HepG2 (cell line): ENCODE data around the gene PLXND1. TPM values are rescaled to one million over a fixed set of nuclear protein-coding genes. Genes with fewer than 3 reads are reported as not detected.

Experiments used
- CSRNP1 ChIP-seq: sonication (generic); formaldehyde crosslinking; IDR thresholded peaks from 2 replicates; pipeline ENCODE4 v1.8.1; 2023; ENCODE audit warnings: mild to moderate bottlenecking, missing genetic modification reagents
- DR1 ChIP-seq: sonication (generic); formaldehyde crosslinking; IDR thresholded peaks from 2 replicates; pipeline ENCODE4 v1.8.0; 2021; ENCODE audit warnings: mild to moderate bottlenecking, missing genetic modification reagents, inconsistent platforms
- ELF4 ChIP-seq: sonication (generic); formaldehyde crosslinking; IDR thresholded peaks from 2 replicates; pipeline ENCODE4 v1.5.0; 2020; ENCODE audit warnings: missing genetic modification reagents, mild to moderate bottlenecking, moderate library complexity, borderline replicate concordance
- HCFC1 ChIP-seq: fragments of 150-350 bp; IDR thresholded peaks from 2 replicates; pipeline ENCODE4 v1.6.1; 2014; ENCODE audit warnings: low read depth, low read length
- KLF6 ChIP-seq: IDR thresholded peaks from 2 replicates; pipeline ENCODE4 v1.8.0; 2016; ENCODE audit warnings: missing biosample characterization, missing genetic modification reagents
- LCORL ChIP-seq, 2 experiments: fragments of 450-650 bp in 1 of 2; sonication (generic) in 1 of 2; formaldehyde crosslinking in 1 of 2; IDR thresholded peaks; 2 replicates each; pipeline versions ENCODE4 v1.5.0 to v1.6.1; 2017 to 2020; ENCODE audit warnings: antibody characterized with exemption in 1 of 2, missing genetic modification reagents in 1 of 2
- MTA3 ChIP-seq: sonication (generic); formaldehyde crosslinking; IDR thresholded peaks from 2 replicates; pipeline ENCODE4 v1.4.0; 2020; ENCODE audit warnings: missing genetic modification reagents
- NKX3-1 ChIP-seq: sonication (generic); formaldehyde crosslinking; IDR thresholded peaks from 2 replicates; pipeline ENCODE4 v1.5.0; 2020; ENCODE audit warnings: missing genetic modification reagents
- PAWR ChIP-seq: sonication (generic); formaldehyde crosslinking; IDR thresholded peaks from 2 replicates; pipeline ENCODE4 v1.4.0; 2020; ENCODE audit warnings: missing genetic modification reagents, mild to moderate bottlenecking, borderline replicate concordance
- PRDM10 ChIP-seq: sonication (generic); formaldehyde crosslinking; IDR thresholded peaks from 2 replicates; pipeline ENCODE4 v1.4.0; 2020; ENCODE audit warnings: low read depth, missing genetic modification reagents
- PREB ChIP-seq: sonication (generic); formaldehyde crosslinking; IDR thresholded peaks from 2 replicates; pipeline ENCODE4 v1.4.0; 2020; ENCODE audit warnings: missing genetic modification reagents
- TEAD3 ChIP-seq: optimal IDR thresholded peaks from 2 replicates; pipeline ENCODE3; 2016; ENCODE audit warnings: borderline replicate concordance
- THYN1 ChIP-seq: sonication (generic); formaldehyde crosslinking; IDR thresholded peaks from 2 replicates; pipeline ENCODE4 v1.8.1; 2023; ENCODE audit warnings: low read depth, mild to moderate bottlenecking, moderate library complexity, missing genetic modification reagents, borderline replicate concordance
- ZFP62 ChIP-seq: sonication (generic); formaldehyde crosslinking; IDR thresholded peaks from 2 replicates; pipeline ENCODE4 v1.4.0; 2020; ENCODE audit warnings: missing genetic modification reagents
- ZMYM2 ChIP-seq: sonication (generic); formaldehyde crosslinking; IDR thresholded peaks from 2 replicates; pipeline ENCODE4 v1.8.0; 2022; ENCODE audit warnings: mild to moderate bottlenecking, missing genetic modification reagents
- ZNF256 ChIP-seq: sonication (generic); formaldehyde crosslinking; conservative IDR thresholded peaks from 2 replicates; pipeline ENCODE4 v1.4.0; 2020; ENCODE audit warnings: missing genetic modification reagents
- ZNF678 ChIP-seq: sonication (generic); formaldehyde crosslinking; IDR thresholded peaks from 2 replicates; pipeline ENCODE4 v1.4.0; 2020; ENCODE audit warnings: mild to moderate bottlenecking, missing genetic modification reagents
- ZNF766 ChIP-seq: sonication (generic); formaldehyde crosslinking; IDR thresholded peaks from 2 replicates; pipeline ENCODE4 v1.5.0; 2020; ENCODE audit warnings: missing genetic modification reagents, borderline replicate concordance
- polyA plus RNA-seq, 8 experiments: library from polyadenylated mRNA; depleted of rRNA in 3 of 8; stranded (reverse) in 7 of 8; unstranded in 1 of 8; fragments of >200 nt; fragmentation: Illumina TruSeq in 4 of 8; extraction: Trizol in 4 of 8; gene quantifications; 2 replicates each; pipeline versions ENCODE4 v1.2.1 to v1.2.3, GENCODE V29; 2011 to 2016; ENCODE audit warnings: low read depth in 4 of 8, missing spikeins in 1 of 8, mixed read lengths in 1 of 8; ENCODE audit not compliant: insufficient read depth in 1 of 8
- total RNA-seq, 5 experiments: library from RNA; depleted of rRNA; stranded (reverse); fragments of >200 nt; fragmentation: Illumina TruSeq; extraction: Trizol; gene quantifications; 2 replicates each; pipeline ENCODE4 v1.2.3, GENCODE V29; 2016; ENCODE audit warnings: low read depth in 1 of 5
- TF ChIP-seq, protein P1 (sequence below): sonication (generic); formaldehyde crosslinking; IDR thresholded peaks from 2 replicates; pipeline ENCODE4 v1.8.0; 2022; ENCODE audit warnings: low read depth, missing genetic modification reagents

Gene PLXND1
- total and polyA plus RNA-seq, 2 of the 13 experiments (the other 11 are each of a cell fraction or from before 2014, with no cell fraction given), result 15.9 to 42.0 TPM

DNA sequence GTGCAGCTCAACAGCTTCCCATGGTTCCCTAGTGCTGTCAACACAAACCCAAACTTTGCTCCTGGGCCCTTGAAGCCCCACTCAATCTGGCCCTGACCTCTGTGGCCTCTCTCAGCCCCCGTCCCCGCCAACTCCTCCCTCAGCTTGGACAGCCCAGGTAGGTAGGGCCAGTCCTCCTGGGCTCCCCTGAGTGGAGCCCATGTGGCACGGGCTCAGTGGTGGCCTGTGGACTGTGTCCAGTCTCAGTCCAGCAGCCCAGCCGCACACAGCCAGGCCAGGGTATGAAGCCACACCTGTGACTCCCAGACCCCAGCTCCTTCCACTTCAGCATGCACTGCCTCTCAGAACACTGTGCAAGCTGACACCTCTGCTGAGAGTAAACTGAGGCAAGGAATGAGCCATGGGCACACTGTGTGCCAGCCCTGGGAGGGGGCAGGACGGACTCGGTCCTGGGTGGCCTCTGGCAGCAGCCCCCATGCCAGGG lies 11.5 kb downstream of the PLXND1 start (continued):
- TF ChIP-seq LCORL (IDR thresholded peaks at IDR 0.05) (no peak), LCORL (CRISPR knock-in tag; IDR thresholded peaks at IDR 0.05) (peak; percentile 98), PREB (no peak), MTA3 (CRISPR knock-in tag) (no peak), ZNF678 (CRISPR knock-in tag) (0 out of 2 replicates have a peak, but pooled peaks have one; percentile 30), DR1 (no peak; the same call in 1 of the 2 replicates), HCFC1 (no peak), PAWR (CRISPR knock-in tag) (no peak), ELF4 (CRISPR knock-in tag) (no peak), PRDM10 (CRISPR knock-in tag) (peak; percentile 69; the same call in 1 of the 2 replicates), TEAD3 (CRISPR knock-in tag) (peak; percentile 66), THYN1 (CRISPR knock-in tag) (no peak), ZNF766 (no peak), ZNF256 (no peak), NKX3-1 (CRISPR knock-in tag) (no peak; the same call in 1 of the 2 replicates), KLF6 (CRISPR knock-in tag) (no peak), ZMYM2 (CRISPR knock-in tag) (no peak), ZFP62 (CRISPR knock-in tag) (no peak), CSRNP1 (CRISPR knock-in tag) (0 out of 2 replicates have a peak, but pooled peaks have one; percentile 35)
- TF ChIP-seq, protein P1, sequence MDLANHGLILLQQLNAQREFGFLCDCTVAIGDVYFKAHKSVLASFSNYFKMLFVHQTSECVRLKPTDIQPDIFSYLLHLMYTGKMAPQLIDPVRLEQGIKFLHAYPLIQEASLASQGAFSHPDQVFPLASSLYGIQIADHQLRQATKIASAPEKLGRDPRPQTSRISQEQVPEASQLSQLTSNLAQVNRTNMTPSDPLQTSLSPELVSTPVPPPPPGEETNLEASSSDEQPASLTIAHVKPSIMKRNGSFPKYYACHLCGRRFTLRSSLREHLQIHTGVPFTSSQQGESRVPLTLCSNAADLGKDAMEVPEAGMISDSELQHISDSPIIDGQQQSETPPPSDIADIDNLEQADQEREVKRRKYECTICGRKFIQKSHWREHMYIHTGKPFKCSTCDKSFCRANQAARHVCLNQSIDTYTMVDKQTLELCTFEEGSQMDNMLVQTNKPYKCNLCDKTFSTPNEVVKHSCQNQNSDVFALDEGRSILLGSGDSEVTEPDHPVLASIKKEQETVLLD, result no peak
